ENCODE measurements around the gene COG5.

GRCh38 chr7:107258737-107259136, 305.0 kb downstream of the COG5 start:
- TF ChIP-seq CTCF (IDR thresholded peaks at IDR 0.05; ENCODE audit: control extremely low read depth in 1 of 3, insufficient read depth in 1 of 3, low read depth in 1 of 3, low read length in 3 of 3) (no peak), POLR2A (IDR thresholded peaks at IDR 0.05; ENCODE audit: control extremely low read depth in 1 of 2, low read depth in 2 of 2, low read length in 2 of 2) (no peak), SIX5 (IDR thresholded peaks at IDR 0.05; ENCODE audit: low read depth, low read length) (no peak), ZNF274 (IDR thresholded peaks at IDR 0.05; ENCODE audit: borderline replicate concordance, extremely low read depth, low read length) (no peak), SAP30 (IDR thresholded peaks at IDR 0.05; ENCODE audit: insufficient read depth, insufficient replicate concordance, low read length) (no peak), TCF12 (IDR thresholded peaks at IDR 0.05; ENCODE audit: low read depth, low read length) (no peak), RAD21 (IDR thresholded peaks at IDR 0.05 in 1 of 2, conservative IDR thresholded peaks at IDR 0.05 in 1 of 2; ENCODE audit: low read depth in 2 of 2, low read length in 2 of 2) (no peak), POLR2AphosphoS5 (IDR thresholded peaks at IDR 0.05; ENCODE audit: low read depth, low read length) (no peak)
